ENCODE measurements around the gene STPG1. TPM values are rescaled to one million over a fixed set of nuclear protein-coding genes. Genes with fewer than 3 reads are reported as not detected.

STPG1 gene
- total and polyA plus RNA-seq, 9 of the 15 experiments (the other 6 are each of a cell fraction or from before 2014, with no cell fraction given) = 5.0 to 11.9 (median 8.3) TPM

GRCh38 chr1:24413350-24414163, at the start of gene STPG1 (continued):
- no peak for TF ChIP-seq ATF6 (CRISPR knock-in tag; IDR thresholded peaks at IDR 0.05)
- no peak for TF ChIP-seq STAG1 (CRISPR knock-in tag; IDR thresholded peaks at IDR 0.05; ENCODE audit: borderline replicate concordance)
- TF ChIP-seq CXXC5 (CRISPR knock-in tag; IDR thresholded peaks at IDR 0.05) = peak; percentile 83
- TF ChIP-seq RBM39 (optimal IDR thresholded peaks at IDR 0.05; ENCODE audit: low read depth, low read length) = no peak
- TF ChIP-seq TGIF2 (CRISPR knock-in tag; IDR thresholded peaks at IDR 0.05) = no peak
- no peak for TF ChIP-seq RNF219 (CRISPR knock-in tag; IDR thresholded peaks at IDR 0.05)
- TF ChIP-seq HES1 (IDR thresholded peaks at IDR 0.05; ENCODE audit: low read depth) = no peak
- TF ChIP-seq ZNF592 (IDR thresholded peaks at IDR 0.05) = no peak
- no peak for TF ChIP-seq MLX (CRISPR knock-in tag; conservative IDR thresholded peaks at IDR 0.05)
- no peak for TF ChIP-seq ZBTB1 (CRISPR knock-in tag; IDR thresholded peaks at IDR 0.05; ENCODE audit: borderline replicate concordance, low read depth)
- peak; percentile 19 to 89; a peak in 2 of 4 replicates for TF ChIP-seq TEAD1 (CRISPR knock-in tag; IDR thresholded peaks at IDR 0.05)
- no peak for TF ChIP-seq ZNF583 (CRISPR knock-in tag; IDR thresholded peaks at IDR 0.05)
- no peak for TF ChIP-seq DMBX1 (CRISPR knock-in tag; IDR thresholded peaks at IDR 0.05; ENCODE audit: borderline replicate concordance)
- no peak for TF ChIP-seq SMARCE1 (IDR thresholded peaks at IDR 0.05)
- TF ChIP-seq EZH2 (IDR thresholded peaks at IDR 0.05; ENCODE audit: borderline replicate concordance, low read depth, low read length) = no peak
- TF ChIP-seq BACH1 (tag; IDR thresholded peaks at IDR 0.05) = no peak
- no peak for TF ChIP-seq ZC3H4 (CRISPR knock-in tag; IDR thresholded peaks at IDR 0.05; ENCODE audit: borderline replicate concordance)
